Tibial nerve (tissue), 4 donors: ENCODE measurements around the gene UVSSA. TPM values are rescaled to one million over a fixed set of nuclear protein-coding genes. Genes with fewer than 3 reads are reported as not detected.
"Not testable (repeated sequence)": the region's sequence is repeated elsewhere in the genome, so short reads cannot be mapped to it uniquely, and the experiment has no call there.

Experiments used
- DNase-seq, 2 donors: peaks; one replicate each; pipeline ENCODE4 v3.0.0-alpha.2; 2019; ENCODE audit warnings: low spot score in 2 of 2
- H3K27ac ChIP-seq, 4 donors: fragments of 200-600 bp; sonication (generic) in 3 of 4; one replicate each; pipeline ENCODE4 v1.5.1; 2017 to 2019; ENCODE audit warnings: mild to moderate bottlenecking in 1 of 4
- H3K27me3 ChIP-seq, 2 donors: fragments of 200-600 bp; sonication (generic) in 1 of 2; one replicate each; pipeline versions ENCODE4 v1.5.1 to v1.6.0; 2017 to 2019
- H3K36me3 ChIP-seq, 3 donors: fragments of 200-600 bp; sonication (generic); one replicate each; pipeline ENCODE4 v1.5.1; 2018 to 2019
- H3K4me1 ChIP-seq, 4 donors: fragments of 200-600 bp; sonication (generic) in 3 of 4; one replicate each; pipeline ENCODE4 v1.5.1; 2017 to 2019
- H3K4me3 ChIP-seq, 4 donors: fragments of 200-600 bp; sonication (generic) in 3 of 4; one replicate each; pipeline ENCODE4 v1.5.1; 2017 to 2019; ENCODE audit warnings: mild to moderate bottlenecking in 1 of 4, moderate library complexity in 1 of 4
- H3K9me3 ChIP-seq, 4 donors: fragments of 200-600 bp; sonication (generic) in 3 of 4; one replicate each; pipeline ENCODE4 v1.5.1; 2017 to 2019
- CTCF ChIP-seq, 5 experiments: fragments of 200-600 bp in 3 of 5; fragments of 450-650 bp in 2 of 5; sonication (generic) in 3 of 5; IDR thresholded peaks; one replicate each; pipeline ENCODE4 v1.5.1; 2016 to 2019; ENCODE audit warnings: antibody characterized with exemption in 5 of 5, mild to moderate bottlenecking in 3 of 5, moderate library complexity in 2 of 5
- EP300 ChIP-seq, 2 donors: sonication (generic); formaldehyde crosslinking; IDR thresholded peaks; one replicate each; pipeline ENCODE4 v1.6.1; 2017; ENCODE audit warnings: antibody characterized with exemption in 2 of 2, mild to moderate bottlenecking in 1 of 2
- POLR2A ChIP-seq, 2 donors: fragments of 450-650 bp; IDR thresholded peaks; one replicate each; pipeline ENCODE4 v1.6.1; 2017; ENCODE audit warnings: antibody characterized with exemption in 2 of 2, mild to moderate bottlenecking in 2 of 2, moderate library complexity in 2 of 2
- WGBS, 2 donors: methylation state at CpG; one replicate each; pipeline ENCODE4 v1.1.5; 2018; 5-methylcytosine and 5-hydroxymethylcytosine counted together
- total RNA-seq, 4 donors: library from RNA; depleted of rRNA; stranded (reverse); fragments of >200 nt; gene quantifications; one replicate each; pipeline ENCODE4 v1.1.0, GENCODE V29; 2016

UVSSA gene
- total RNA-seq, 4 donors from 2014 or later, result 29.8 to 72.0 (median 30.4) TPM

- H3K36me3 ChIP-seq, result peaks cover 0 to 99% (median 0%) of the 10 kb centered on the region in 3 donors
Measured at GRCh38 chr4:1382776-1383727, 36.0 kb downstream of the UVSSA start.

GRCh38 chr4:1383728-1384591 lies 37.0 kb downstream of the UVSSA start:
- Histone ChIP-seq H3K36me3 (peaks cover 0 to 99% (median 0%) of the 10 kb centered on the region in 3 donors), H3K27me3 (no peaks in the 10 kb centered on the region), H3K4me3 (no peak overlapping the region), H3K9me3 (peaks cover 0 to 22% (median 6%) of the 10 kb centered on the region in 4 donors), H3K27ac (no peak overlapping the region), H3K4me1 (no peaks in the 10 kb centered on the region)
- 93 to 95% methylated on average over 21 to 32 of the region's 34 CpGs for WGBS, 2 donors
- no peak for DNase-seq
- TF ChIP-seq POLR2A (IDR thresholded peaks at IDR 0.05), result no peak
- TF ChIP-seq EP300 (IDR thresholded peaks at IDR 0.05), result no peak
- TF ChIP-seq CTCF (IDR thresholded peaks at IDR 0.05), result no peak

More at GRCh38 chr4:1382776-1383727, 36.0 kb downstream of the UVSSA start:
- Histone ChIP-seq H3K4me1 (no peaks in the 10 kb centered on the region), H3K9me3 (peaks cover 0 to 13% (median 2%) of the 10 kb centered on the region in 4 donors), H3K4me3 (no peak overlapping the region), H3K27me3 (no peaks in the 10 kb centered on the region), H3K27ac (no peak overlapping the region)
- TF ChIP-seq POLR2A (IDR thresholded peaks at IDR 0.05) (no peak), CTCF (IDR thresholded peaks at IDR 0.05) (no peak), EP300 (IDR thresholded peaks at IDR 0.05) (no peak)
- 82 to 85% methylated on average over 15 to 25 of the region's 27 CpGs for WGBS, 2 donors
- DNase-seq, result no peak

GRCh38 chr4:1384675-1385372 lies 37.8 kb downstream of the UVSSA start:
- Histone ChIP-seq H3K4me1 (no peaks in the 10 kb centered on the region), H3K9me3 (peaks cover 0 to 24% (median 6%) of the 10 kb centered on the region in 4 donors), H3K27me3 (no peaks in the 10 kb centered on the region), H3K27ac (no peak overlapping the region), H3K4me3 (no peak overlapping the region), H3K36me3 (peaks cover 0 to 98% (median 0%) of the 10 kb centered on the region in 3 donors)
- 86% methylated on average over 7 to 14 of the region's 16 CpGs for WGBS, 2 donors
- no peak for TF ChIP-seq POLR2A (IDR thresholded peaks at IDR 0.05)
- no peak for TF ChIP-seq CTCF (IDR thresholded peaks at IDR 0.05)
- no peak for TF ChIP-seq EP300 (IDR thresholded peaks at IDR 0.05)
- no peak for DNase-seq

- Histone ChIP-seq H3K36me3 (peaks cover 0 to 97% (median 0%) of the 10 kb centered on the region in 3 donors), H3K4me1 (no peaks in the 10 kb centered on the region), H3K27me3 (no peaks in the 10 kb centered on the region), H3K9me3 (peaks cover 0 to 28% (median 6%) of the 10 kb centered on the region in 4 donors), H3K27ac (no peak overlapping the region), H3K4me3 (no peak overlapping the region)
- DNase-seq, result no peak
- TF ChIP-seq CTCF (IDR thresholded peaks at IDR 0.05) (no peak), POLR2A (IDR thresholded peaks at IDR 0.05) (no peak), EP300 (IDR thresholded peaks at IDR 0.05) (no peak)
- 93 to 95% methylated on average over 32 to 40 of the region's 44 CpGs for WGBS, 2 donors
Measured at GRCh38 chr4:1385373-1386340, 38.6 kb downstream of the UVSSA start.

- not testable (repeated sequence) for H3K4me1 ChIP-seq, H3K27ac ChIP-seq, DNase-seq, H3K27me3 ChIP-seq, H3K4me3 ChIP-seq
- 94 to 98% methylated on average over 5 of the region's 5 CpGs for WGBS, 2 donors
- Histone ChIP-seq H3K9me3 (peaks cover 0 to 55% (median 3%) of the 10 kb centered on the region in 4 donors), H3K36me3 (peaks cover 0 to 73% (median 0%) of the 10 kb centered on the region in 3 donors)
Measured at GRCh38 chr4:1393363-1393762, 46.4 kb downstream of the UVSSA start.
